Adipose tissue (tissue), 3 donors: ENCODE data around the gene PGM5. TPM values are rescaled to one million over a fixed set of nuclear protein-coding genes. Genes with fewer than 3 reads are reported as not detected.

Experiments
- H3K27ac ChIP-seq: one replicate; pipeline ENCODE4 v1.5.1; 2013; ENCODE audit warnings: low read depth, low read length
- WGBS, 3 donors: extraction: QIAGEN DNeasy Blood & Tissue Kit; methylation state at CpG; one replicate each; pipeline ENCODE4 v1.1.7; 2013; 5-methylcytosine and 5-hydroxymethylcytosine counted together
- polyA plus RNA-seq, 3 donors: library from polyadenylated mRNA; stranded (reverse); fragments of 200-250 nt; gene quantifications; one replicate each; pipeline ENCODE4 v1.2.3, GENCODE V29; 2013
- donor health status: healthy with polysubstance abuse.
- donor health status: Bipolar disorder and iron deficiency.
- donor health status: healthy.

PGM5 gene
- polyA plus RNA-seq, 3 donors: 2.3 to 30.0 (median 12.1) TPM

- 42 to 72% (median 62%) methylated on average over 1 of the region's 1 CpG for WGBS, 3 donors
Measured at GRCh38 chr9:68426755-68427154, 70.3 kb downstream of the PGM5 start.

GRCh38 chr9:68427216-68427977 is 71.0 kb downstream of the PGM5 start:
- no peak overlapping the region for H3K27ac ChIP-seq

More at GRCh38 chr9:68426755-68427154, 70.3 kb downstream of the PGM5 start:
- no peak overlapping the region for H3K27ac ChIP-seq

GRCh38 chr9:68428481-68428880 is 72.1 kb downstream of the PGM5 start:
- whole genome bisulfite sequencing, 3 donors: 48 to 89% (median 49%) methylated on average over 2 of the region's 2 CpGs
- no peak overlapping the region for H3K27ac ChIP-seq

- WGBS, 3 donors: 85 to 99% (median 96%) methylated on average over 2 of the region's 2 CpGs
Measured at GRCh38 chr9:68429631-68430030, 73.2 kb downstream of the PGM5 start.

GRCh38 chr9:68431307-68431706 is 74.9 kb downstream of the PGM5 start:
- no peak overlapping the region for H3K27ac ChIP-seq
- WGBS, 3 donors: 97 to 100% (median 100%) methylated on average over 1 of the region's 1 CpG

More at GRCh38 chr9:68429631-68430030, 73.2 kb downstream of the PGM5 start:
- no peak overlapping the region for H3K27ac ChIP-seq

GRCh38 chr9:68433531-68434110 is 77.2 kb downstream of the PGM5 start:
- WGBS, 3 donors: 89 to 92% (median 91%) methylated on average over 6 of the region's 6 CpGs
- no peak overlapping the region for H3K27ac ChIP-seq

GRCh38 chr9:68437785-68438184 is 81.4 kb downstream of the PGM5 start:
- no peak overlapping the region for H3K27ac ChIP-seq
- 54 to 75% (median 70%) methylated on average over 7 of the region's 7 CpGs for WGBS, 3 donors

GRCh38 chr9:68443624-68444023 is 87.2 kb downstream of the PGM5 start:
- whole genome bisulfite sequencing, 3 donors: 29 to 90% (median 82%) methylated on average over 2 of the region's 2 CpGs
- no peak overlapping the region for H3K27ac ChIP-seq

- WGBS, 3 donors: 53 to 75% (median 58%) methylated on average over 7 of the region's 7 CpGs
- H3K27ac ChIP-seq: no peak overlapping the region
Measured at GRCh38 chr9:68446836-68447235, 90.4 kb downstream of the PGM5 start.

GRCh38 chr9:68447611-68448010 is 91.2 kb downstream of the PGM5 start:
- 81 to 89% (median 87%) methylated on average over 2 of the region's 2 CpGs for WGBS, 3 donors
- no peak overlapping the region for H3K27ac ChIP-seq

- H3K27ac ChIP-seq: no peak overlapping the region
- WGBS, 3 donors: 76 to 81% (median 78%) methylated on average over 13 of the region's 13 CpGs
Measured at GRCh38 chr9:68454579-68455334, 98.3 kb downstream of the PGM5 start.

GRCh38 chr9:68455451-68455850 is 99.0 kb downstream of the PGM5 start:
- WGBS, 3 donors: 71 to 86% (median 79%) methylated on average over 2 of the region's 2 CpGs
- H3K27ac ChIP-seq: no peak overlapping the region

GRCh38 chr9:68457803-68458202 is 101.4 kb downstream of the PGM5 start:
- no peak overlapping the region for H3K27ac ChIP-seq
- WGBS, 3 donors: 69 to 84% (median 75%) methylated on average over 1 of the region's 1 CpG

GRCh38 chr9:68458918-68459317 is 102.5 kb downstream of the PGM5 start:
- no peak overlapping the region for H3K27ac ChIP-seq
- 74 to 100% (median 97%) methylated on average over 1 of the region's 1 CpG for WGBS, 3 donors

- 52 to 57% (median 56%) methylated on average over 7 of the region's 7 CpGs for WGBS, 3 donors
- no peak overlapping the region for H3K27ac ChIP-seq
Measured at GRCh38 chr9:68462105-68462775, 105.8 kb downstream of the PGM5 start.

GRCh38 chr9:68470067-68470466 is 113.7 kb downstream of the PGM5 start:
- no peak overlapping the region for H3K27ac ChIP-seq

- no peak overlapping the region for H3K27ac ChIP-seq
- WGBS, 3 donors: 90 to 98% (median 98%) methylated on average over 5 of the region's 5 CpGs
Measured at GRCh38 chr9:68470634-68471033, 114.2 kb downstream of the PGM5 start.

GRCh38 chr9:68472119-68472518 is 115.7 kb downstream of the PGM5 start:
- 73 to 84% (median 74%) methylated on average over 2 of the region's 2 CpGs for WGBS, 3 donors
- H3K27ac ChIP-seq: no peak overlapping the region

GRCh38 chr9:68473790-68474189 is 117.4 kb downstream of the PGM5 start:
- WGBS, 3 donors: 39 to 78% (median 64%) methylated on average over 3 of the region's 3 CpGs

More at GRCh38 chr9:68473790-68474189, 117.4 kb downstream of the PGM5 start:
- no peak overlapping the region for H3K27ac ChIP-seq
